AG09319 (cell line): Measurements from ENCODE around the gene GMPPA.

Experiments used
- DNase-seq: peaks from one replicate; pipeline ENCODE4 v3.0.0-alpha.2; 2010; ENCODE audit warnings: low read depth; ENCODE audit errors: extremely low read depth
- TF ChIP-seq, protein P1 (sequence below): IDR thresholded peaks from 2 replicates; pipeline ENCODE4 v1.5.1; 2011; ENCODE audit warnings: low read depth, mild to moderate bottlenecking, inconsistent platforms, low read length, moderate library complexity

GMPPA gene

DNA sequence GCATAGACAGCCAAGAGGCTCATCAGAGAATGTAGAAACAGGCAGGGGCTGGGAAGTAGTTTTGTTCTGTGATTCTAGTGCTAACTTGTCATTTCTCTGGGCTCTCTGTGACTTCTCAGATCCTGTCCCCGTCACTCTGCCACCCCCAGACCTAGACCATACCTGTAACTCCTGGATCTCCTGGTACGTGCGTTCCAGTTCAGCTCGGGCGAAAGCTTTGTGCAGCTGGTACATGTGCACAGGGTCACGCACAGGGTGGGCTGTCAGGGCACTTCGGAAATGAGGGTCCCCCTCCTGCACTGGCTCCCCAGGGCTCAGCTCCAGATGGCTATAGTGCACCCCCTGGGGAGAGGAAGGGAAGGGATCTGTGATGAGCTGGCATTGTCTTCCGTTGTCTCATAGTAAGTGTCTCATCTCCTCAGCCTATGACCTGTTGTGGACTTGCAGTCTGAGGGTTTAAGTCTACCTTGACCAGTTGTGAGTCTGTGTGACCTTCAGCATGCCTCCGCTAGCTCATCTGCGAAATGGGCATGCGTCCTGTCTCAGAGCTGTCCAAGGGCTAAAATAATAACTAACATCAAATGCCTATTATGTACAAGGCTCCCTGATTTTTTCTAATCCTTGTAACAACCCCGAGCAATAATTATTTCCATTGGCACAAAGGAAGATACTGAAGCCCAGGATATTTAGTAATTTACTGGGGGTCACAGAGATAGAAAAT is 42.3 kb downstream of the GMPPA start:
- DNase-seq, result no peak
- TF ChIP-seq, protein P1, sequence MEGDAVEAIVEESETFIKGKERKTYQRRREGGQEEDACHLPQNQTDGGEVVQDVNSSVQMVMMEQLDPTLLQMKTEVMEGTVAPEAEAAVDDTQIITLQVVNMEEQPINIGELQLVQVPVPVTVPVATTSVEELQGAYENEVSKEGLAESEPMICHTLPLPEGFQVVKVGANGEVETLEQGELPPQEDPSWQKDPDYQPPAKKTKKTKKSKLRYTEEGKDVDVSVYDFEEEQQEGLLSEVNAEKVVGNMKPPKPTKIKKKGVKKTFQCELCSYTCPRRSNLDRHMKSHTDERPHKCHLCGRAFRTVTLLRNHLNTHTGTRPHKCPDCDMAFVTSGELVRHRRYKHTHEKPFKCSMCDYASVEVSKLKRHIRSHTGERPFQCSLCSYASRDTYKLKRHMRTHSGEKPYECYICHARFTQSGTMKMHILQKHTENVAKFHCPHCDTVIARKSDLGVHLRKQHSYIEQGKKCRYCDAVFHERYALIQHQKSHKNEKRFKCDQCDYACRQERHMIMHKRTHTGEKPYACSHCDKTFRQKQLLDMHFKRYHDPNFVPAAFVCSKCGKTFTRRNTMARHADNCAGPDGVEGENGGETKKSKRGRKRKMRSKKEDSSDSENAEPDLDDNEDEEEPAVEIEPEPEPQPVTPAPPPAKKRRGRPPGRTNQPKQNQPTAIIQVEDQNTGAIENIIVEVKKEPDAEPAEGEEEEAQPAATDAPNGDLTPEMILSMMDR, result no peak

DNA sequence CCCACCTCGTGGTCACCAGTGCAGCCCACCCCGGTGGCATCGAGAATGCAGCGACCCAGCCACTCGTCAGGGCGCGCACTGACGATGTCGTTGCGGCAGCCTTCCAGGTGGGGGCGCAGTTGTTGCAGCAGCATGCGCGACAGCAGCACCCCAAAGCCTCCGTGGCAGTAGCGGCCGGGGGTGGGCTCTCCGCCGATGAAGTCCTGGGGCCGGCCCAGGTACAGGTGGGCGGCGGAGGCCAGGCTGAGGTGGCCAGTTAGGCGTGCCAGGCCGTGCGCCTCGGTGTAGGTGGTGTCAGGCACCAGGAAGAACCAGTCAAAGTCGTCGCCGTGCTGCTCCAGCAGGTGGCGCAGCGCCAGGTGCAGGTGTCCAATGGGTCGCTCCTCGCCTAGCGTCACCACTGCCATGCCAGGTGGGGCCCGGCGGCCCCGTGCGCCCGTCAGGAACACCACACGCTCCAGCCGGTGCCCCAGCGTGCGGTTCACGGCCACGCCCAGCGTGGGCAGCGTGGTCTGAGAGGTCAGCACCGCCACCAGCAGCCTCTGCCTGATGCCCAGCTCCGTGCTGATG is 43.0 kb downstream of the GMPPA start:
- DNase-seq, result no peak
- TF ChIP-seq, protein P1, result peak; percentile 63

DNA sequence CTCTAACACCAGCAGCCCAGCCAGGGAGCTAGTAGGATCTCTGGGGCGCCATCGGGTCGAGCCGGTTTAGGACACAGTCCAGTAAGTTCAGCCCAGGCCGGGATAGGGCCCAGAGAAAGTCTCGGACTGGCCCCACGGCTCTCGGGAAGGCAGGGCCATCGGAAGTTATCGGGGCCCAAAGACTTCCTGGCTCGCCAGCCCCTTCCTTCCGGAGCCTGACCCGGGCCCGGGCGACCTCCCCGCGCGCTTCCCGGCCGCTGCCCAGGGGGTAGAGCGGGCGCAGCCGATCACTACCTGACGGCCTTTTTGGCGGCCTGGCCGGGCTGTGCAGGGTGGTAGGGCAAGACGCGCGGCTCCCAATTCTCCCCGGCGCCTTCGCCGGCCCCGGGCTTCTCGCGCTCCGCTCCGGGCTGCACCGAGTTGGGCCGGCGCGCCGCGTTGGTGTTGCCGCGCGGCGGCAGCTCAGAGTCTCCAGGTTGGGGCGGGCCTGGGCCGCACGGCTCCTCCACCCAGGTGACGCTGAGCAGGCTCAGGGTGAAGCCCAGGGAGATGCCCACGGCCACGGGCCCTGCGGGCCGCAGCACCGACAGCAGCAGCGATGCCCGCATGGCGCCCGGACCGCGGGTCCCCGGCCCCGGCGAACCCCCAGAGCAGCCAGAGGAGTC is 44.4 kb downstream of the GMPPA start:
- TF ChIP-seq, protein P1, result no peak
- DNase-seq, result no peak

DNA sequence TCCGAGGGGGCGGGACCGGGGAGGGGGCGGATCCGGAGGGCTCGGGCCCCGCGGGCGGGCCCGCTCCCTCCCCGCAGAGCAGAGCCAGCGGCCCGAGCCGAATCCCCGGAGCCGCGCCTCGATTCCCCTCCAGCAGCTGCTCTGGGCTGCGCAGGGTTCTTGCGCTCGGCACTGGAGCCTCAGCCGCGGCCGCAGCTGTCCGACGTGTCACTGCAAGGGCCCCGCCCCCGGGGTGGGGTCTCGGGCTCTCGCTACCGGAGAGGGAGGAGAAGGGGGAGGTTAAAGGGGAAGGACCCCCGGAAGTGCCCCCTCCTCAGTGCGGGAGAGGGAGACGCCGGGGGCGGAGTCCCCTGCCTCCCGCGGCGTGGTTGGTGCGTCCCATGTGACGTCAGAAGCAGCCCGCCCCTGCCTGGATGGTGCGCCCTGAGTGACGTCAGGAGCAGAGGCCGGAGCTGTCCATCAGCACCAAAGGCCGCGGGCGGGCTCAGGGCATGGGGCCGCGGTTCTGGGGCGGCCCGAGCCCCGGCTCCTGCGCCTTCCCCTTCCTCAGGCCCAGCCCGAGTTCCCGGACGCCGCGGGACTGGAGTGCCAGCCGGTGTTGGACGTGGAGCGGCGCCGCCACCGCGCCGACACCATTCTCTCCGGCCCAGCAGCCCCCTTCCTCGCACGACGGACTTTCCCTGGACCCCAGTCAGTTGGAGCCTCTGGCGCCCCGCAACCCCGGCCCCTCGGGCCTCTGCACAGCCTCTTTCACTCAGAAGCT is 45.1 kb downstream of the GMPPA start, which contains the start of the genes CHPF and TMEM198:
Gene CHPF, minus strand, starts transcription at position 214 of the 763 bp plus-strand sequence. CDS start 271 bp downstream, outside the sequence.
Gene TMEM198, plus strand, starts transcription at position 433 of the 763 bp plus-strand sequence. CDS start 700 bp downstream, outside the sequence.
- TF ChIP-seq, protein P1, result no peak
- DNase-seq, result peak; percentile 95

DNA sequence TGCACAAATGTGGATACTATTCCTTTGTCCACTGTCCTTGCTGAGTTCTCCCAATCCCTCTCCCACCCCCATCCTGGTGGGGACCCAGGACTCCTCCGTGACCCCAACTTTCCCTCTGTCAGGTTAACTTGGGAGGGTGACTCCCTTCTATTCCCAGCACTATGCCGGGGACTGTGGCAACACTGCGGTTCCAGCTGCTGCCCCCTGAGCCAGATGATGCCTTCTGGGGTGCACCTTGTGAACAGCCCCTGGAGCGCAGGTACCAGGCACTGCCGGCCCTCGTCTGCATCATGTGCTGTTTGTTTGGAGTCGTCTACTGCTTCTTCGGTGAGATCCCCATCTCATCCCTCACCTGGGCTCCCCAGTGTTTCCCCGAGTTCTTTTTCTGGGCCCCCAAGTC is 45.9 kb downstream of the GMPPA start:
- DNase-seq, result no peak
- TF ChIP-seq, protein P1, result no peak

DNA sequence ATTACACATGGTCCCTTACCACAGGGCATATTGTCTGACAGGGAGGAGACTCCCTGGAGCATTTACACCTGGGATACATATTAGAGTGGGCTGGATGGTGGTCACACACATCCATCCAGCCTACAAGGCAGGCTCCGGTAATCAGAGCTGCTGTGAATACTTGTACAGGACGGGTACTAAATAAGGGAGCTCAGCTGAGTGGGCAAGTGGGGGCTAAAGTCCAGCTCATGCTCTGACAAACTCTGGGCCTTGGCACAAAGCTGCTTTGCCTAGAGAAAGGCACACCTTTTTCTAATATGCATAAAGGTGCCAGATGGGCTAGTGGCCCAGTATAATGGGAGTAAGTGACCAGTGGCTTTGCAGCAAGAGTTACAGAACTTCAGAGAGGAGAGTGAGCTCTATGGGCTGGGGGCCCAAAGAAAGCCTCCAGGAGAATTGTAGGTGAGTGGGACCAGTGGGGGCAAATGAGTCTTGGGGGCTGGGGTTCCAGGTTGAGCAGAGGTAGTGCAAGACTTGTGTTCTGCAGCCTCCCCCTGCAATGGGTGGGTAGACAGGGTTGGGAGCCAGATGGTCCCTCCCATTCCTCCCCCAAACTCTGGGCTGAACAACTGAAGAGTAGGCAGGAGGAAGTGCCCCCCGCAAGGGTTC is 46.7 kb downstream of the GMPPA start:
- TF ChIP-seq, protein P1, result no peak
- DNase-seq, result no peak
